GM21360 (cell line): ENCODE measurements around the gene DHRS4L2.
"Not testable (repeated sequence)": the region's sequence is repeated elsewhere in the genome, so short reads cannot be mapped to it uniquely, and the experiment has no call there.

ENCODE experiments used
- ATAC-seq: cut with Tn5 transposase; IDR thresholded peaks from one replicate; pipeline ENCODE4 v1.9.1; 2021; ENCODE audit warnings: mild to moderate bottlenecking, moderate library complexity; ENCODE audit not compliant: unreplicated experiment

DHRS4L2 gene

DNA sequence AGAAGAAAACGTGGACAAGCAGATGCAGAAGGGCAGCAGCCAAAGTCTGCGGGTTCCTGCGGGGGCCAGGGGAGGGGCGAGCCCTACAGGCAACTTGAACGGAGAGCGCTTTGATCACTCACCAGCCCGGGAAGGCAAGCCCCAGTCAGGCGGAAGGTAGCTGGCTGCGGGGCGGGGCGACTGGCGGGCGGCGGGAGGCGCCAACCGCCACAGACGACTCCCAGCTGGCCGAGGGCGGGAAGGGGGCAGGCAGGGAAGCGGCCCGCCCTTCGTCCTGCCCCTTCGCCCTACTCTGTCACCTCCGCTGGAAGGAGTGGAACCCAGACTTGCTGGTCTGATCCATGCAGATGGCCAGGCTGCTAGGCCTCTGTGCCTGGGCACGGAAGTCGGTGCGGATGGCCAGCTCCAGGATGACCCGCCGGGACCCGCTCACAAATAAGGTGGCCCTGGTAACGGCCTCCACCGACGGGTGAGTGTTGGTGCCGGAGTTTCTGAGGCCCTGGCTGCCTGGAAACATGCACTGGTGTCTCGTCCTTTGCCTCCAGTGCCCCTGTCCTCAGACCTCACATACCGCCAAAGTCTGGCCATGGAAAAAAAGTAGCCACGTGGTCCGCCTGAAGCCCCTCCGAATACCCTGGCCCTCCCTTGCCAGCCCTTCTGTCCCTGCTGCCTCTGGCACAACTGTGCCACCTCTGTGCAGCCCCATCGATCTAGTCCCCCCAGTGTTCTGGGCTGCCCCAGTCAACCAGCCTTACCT lies at the start of gene DHRS4L2:
TSS of gene DHRS4L2 (plus strand) at position 323 of the 757 bp plus-strand sequence. CDS start at position 342, 19 bp downstream.
- peak; percentile 67 for ATAC-seq

DNA sequence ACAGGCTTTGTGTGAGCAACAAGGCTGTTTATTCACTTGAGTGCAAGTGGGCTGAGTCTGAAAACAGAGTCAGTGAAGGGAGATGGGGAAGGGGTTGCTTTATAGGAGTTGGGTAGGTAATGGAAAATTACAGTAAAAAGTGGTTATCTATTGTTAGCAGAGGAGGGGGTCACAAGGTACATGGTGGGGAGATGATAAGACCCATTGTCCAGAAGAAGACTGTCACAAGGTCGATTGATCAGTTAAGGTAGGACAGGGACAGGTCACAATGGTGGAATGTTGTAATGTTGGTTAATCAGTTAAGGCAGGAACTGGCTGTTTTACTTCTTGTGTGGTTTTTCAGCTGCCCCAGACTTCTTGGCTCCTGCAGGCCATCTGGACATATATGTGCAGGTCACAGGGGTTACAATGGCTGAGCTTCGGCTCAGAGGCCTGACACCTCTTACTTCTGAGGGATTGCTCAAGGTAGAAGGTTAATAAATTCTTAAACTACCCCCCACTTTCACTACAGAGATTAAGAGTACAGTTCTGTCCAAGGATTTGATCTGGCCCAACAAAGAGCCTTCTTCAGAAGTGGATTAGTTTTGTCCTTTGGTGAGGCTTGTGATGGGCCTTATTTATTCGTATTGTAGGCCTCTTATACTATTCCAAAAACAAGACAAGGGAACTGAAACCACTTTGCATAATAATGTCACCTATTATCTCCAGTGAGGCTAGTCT lies 49.0 kb upstream of the DHRS4L2 start:
- no peak for ATAC-seq

DNA sequence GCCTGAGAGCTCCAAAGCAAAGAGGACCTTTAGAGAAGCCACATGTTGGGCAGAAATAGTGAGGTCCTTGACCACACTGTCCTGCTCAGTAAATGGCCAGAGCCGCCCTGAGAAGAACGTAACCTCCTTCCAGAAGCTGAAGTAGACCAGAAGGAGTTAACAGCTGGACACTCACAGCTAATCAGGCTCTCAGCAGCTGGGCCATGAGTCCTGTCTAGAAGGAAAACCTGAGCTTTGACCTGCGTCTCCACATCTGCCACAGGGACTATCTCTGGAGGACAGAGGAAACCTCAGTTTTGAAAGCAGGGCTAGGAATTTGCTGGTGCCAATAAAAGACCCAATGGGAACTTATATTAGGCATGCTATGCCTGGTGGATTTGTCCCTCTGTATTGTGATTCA lies 47.5 kb upstream of the DHRS4L2 start:
- ATAC-seq: no peak

DNA sequence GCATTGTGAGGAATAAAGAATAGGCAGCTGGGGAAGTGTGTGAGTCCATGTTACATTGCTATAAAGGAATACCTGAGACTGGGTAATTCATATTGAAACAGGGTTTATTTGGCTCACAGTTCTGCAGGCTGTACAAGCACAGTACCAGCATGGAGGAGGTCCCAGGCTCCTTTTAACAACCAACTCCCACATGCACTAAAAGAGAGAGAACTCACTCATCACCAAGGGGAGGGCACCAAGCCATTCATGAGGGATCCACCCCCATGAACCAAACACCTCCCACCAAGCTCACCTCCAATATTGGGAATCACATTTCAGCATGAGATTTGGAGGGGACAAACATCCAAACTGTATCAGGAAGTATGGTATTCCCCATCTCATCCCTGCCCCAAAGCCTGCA lies 47.1 kb upstream of the DHRS4L2 start:
- no peak for ATAC-seq

DNA sequence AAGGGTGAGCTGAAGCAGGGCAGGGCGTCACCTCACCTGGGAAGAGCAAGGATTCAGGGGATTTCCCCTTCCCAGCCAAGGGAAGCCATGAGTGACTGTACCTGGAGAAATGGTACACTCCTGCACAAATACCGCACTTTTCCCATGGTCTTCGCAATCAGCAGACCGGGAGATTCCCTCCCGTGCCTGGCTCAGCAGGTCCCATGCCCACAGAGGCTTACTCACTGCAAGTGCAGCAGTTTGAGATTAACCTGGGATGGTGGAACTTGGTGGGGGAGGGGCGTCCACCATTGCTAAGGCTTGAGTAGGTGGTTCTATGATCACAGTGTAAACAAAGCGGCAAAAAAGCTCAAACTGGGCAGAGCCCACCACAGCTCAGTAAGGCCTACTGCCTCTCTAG lies 46.1 kb upstream of the DHRS4L2 start:
- no peak for ATAC-seq

DNA sequence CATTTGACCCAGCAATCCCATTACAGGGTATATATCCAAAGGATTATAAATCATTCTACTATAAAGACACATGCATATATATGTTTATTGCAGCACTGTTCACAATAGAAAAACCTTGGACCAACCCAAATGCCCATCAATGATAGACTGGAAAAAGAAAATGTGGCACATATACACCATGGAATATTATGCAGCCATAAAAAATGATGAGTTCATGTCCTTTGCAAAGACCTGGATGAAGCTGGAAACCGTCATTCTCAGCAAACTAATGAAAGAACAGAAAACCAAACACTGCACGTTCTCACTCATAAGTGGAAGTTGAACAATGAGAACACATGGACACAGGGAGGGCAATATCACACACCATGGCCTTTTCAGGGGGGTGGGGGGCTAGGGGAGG lies 39.7 kb upstream of the DHRS4L2 start:
- ATAC-seq: not testable (repeated sequence)

DNA sequence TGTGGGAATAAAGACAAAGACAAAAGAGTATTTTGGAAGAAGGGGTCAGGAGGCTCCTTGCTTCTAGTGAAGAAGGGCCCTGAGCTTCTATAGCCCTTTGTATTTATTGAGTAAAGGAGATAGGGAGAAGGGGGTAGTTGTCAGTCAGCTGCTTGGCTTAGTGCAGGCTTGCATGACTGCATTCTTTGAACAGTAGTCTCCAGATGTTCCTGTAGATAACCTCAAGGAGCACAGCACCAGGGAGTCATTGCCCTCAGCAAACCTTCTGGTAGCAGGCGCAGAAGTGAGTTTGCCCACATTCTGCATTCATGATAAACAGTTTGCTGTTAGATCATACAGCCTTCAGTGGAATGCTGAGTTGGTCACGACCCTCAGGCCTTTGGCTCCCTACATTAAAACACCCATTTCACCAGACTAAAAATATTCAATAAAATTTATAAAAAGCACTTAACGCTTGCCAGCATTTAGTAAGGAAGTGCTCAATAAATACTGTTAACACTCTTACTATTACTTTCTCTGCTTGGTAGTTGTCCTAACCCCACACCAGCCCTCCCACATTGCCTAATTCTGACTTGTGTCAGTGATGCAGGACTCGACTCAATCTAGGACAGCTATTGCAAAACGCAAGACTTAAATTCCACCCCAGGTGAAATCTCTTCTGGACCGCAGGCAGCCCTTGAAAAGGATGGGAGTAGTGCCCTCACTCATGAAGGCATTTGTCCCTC lies 38.2 kb upstream of the DHRS4L2 start:
- ATAC-seq: no peak

DNA sequence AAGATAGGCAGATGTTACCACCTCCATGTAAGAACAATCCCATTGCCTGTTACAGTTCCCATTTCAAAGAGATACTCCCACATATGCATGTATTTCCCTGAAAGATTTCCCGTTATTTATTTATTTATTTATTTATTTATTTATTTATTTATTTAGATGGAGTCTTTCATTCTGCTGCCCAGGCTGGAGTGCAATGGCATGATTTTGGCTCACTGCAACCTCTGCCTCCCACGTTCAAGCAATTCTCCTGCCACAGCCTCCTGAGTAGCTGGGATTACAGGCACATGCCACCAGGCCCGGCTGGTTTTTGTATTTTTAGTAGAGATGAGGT lies 37.6 kb upstream of the DHRS4L2 start:
- ATAC-seq: not testable (repeated sequence)

DNA sequence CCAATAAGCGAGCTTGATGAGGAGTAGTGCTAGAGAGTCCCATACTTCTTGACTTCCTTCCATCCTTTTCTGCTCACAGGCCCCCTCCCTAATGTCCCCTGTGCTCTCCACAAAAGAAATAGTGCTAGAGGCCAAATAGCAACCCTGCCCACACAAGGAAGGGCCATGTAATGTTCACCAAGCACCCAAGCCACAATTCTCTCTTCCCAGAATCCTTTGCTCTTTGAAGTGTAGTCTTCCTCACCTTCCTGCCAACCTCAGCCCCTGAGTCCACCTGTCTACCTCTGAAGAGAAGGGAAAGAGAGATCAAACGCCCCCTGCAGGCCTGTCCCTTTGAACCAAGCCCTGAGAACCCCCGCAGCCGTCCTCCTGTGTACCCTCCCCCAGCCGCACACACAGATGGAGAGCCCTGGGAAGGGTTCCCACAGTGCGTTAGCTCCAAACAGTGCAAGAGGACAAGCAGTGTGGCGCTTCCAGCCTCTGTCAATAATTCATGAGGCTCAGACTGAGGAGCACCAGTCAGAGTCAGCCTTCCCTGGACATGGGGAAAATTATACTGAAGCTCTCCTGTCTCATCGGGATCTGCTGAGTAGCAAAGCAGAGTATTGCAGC lies 37.0 kb upstream of the DHRS4L2 start:
- ATAC-seq: no peak

DNA sequence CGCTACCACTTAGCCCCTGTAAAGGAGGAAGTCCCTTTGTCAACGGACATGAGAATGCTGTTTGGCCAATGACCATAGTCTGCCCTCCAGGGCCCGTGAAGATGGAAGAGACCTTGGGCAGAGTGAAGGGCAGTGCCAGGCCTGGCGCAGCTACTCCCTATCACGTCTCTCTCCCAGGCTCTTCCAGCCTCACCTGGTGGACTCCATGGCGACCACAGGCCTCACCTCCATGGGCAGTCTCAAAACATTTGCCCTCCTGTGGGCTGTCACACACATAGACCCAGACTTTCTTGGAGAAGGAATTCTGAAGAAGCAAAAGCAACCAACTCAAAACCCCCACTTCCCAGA lies 35.6 kb upstream of the DHRS4L2 start:
- ATAC-seq: not testable (repeated sequence)

DNA sequence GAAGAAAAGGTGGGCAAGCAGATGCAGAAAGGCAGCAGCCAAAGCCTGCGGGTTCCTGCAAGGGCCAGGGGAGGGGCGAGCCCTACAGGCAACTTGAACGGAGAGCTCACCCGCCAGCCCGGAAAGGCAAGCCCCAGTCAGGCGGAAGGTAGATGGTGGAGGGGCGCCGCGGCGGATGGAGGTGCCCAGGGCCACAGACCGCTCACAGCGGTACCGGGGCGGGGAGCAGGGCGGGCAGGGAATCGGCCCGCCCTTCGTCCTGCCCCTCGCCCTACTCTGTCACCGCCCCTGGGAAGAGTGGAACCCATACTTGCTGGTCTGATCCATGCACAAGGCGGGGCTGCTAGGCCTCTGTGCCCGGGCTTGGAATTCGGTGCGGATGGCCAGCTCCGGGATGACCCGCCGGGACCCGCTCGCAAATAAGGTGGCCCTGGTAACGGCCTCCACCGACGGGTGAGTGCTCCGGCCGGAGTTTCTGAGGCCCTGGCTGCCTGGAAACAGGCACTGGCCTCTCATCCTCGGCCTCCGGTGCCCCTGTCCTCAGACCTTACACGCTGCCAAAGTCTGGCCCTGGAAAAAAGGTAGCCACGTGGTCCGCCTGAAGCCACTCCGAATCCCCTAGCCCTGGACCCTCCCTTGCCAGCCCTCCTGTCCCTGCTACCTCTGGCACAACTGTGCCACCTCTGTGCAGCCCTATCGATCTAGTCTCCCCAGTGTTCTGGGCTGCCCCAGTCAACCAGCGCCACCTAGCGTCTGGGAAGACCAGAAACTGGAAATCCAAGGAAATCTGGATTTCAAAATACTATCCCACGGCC lies 35.1 kb upstream of the DHRS4L2 start, which contains the start of gene DHRS4:
TSS of gene DHRS4 (plus strand) at position 307 of the 815 bp plus-strand sequence. CDS start at position 326, 19 bp downstream.
- ATAC-seq: peak; percentile 86

DNA sequence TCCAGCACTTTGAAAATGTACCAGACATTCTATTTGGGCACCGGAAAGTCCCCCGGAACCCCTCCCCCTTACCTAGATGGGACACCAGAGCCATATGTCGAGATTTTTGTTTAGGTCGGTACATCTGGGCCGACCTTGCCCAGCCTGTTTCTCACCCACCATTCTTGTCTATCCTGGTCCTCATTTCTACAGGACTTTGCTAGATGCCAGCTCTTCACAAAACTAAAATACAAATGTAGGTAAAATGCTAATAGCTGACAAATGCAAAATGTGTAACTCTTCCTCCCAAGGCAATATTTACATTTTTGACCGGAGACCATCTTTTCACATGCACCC lies 34.5 kb upstream of the DHRS4L2 start:
- ATAC-seq: peak; percentile 10

DNA sequence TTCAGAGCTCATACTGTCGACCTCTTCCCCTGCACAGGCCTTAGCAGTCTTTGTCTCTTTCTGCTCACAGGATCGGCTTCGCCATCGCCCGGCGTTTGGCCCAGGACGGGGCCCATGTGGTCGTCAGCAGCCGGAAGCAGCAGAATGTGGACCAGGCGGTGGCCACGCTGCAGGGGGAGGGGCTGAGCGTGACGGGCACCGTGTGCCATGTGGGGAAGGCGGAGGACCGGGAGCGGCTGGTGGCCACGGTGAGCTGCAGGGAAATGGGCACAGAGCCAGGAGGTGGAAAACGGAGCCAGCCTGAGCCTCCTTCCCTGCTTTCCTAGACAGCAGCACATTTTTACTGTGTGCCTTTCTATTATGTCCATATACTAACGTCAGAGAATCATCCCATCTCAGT lies 33.8 kb upstream of the DHRS4L2 start:
- ATAC-seq: not testable (repeated sequence)

DNA sequence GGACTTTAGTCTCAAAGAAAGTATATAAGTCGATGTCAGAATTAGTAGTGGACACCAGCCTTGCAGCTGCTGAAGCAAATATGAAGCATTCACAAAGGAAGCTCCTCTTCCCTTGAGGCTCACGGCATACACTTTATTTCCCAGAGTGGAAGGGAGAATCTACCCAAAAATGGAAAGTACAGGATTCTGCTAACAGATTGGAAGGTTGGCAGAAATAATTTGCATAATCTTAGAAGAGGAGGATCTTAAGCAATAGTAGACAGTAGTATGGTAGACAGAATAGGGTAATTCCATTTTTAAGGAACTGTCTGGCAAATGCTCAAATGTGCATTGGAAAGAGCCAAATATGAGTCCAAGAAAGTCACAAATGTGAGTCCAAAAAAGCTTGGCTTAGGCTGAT lies 32.9 kb upstream of the DHRS4L2 start:
- not testable (repeated sequence) for ATAC-seq

DNA sequence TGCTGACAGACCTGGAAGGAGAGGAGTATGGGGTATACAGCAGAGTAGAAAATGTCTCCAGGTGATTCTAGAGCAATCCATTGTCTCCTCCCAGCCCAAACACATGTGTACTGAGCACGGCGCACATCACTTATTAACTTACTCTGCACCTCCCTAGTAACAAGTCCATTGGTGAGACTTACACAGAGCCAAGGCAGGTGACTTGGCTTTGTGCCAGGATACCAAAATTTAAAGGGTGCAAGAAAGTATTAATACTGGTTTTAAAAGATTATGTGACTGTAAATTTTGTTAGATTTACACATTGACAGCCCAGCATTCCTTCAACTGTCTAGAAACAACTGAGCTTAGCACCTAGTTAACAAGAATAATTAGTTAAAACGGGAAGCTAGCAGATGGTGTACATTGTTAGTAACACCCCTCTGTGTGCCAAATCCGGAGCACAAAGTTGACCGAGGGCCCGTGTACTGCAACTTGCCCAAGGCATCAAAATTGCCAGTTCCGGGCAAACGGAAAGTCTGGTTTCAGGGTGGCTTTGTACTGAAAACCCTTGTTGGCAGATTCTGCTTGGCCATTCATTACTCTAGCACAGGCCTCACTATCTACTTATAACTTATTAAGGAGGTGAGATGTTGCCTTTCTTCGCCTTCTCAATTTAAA lies 30.7 kb upstream of the DHRS4L2 start:
- ATAC-seq: not testable (repeated sequence)

DNA sequence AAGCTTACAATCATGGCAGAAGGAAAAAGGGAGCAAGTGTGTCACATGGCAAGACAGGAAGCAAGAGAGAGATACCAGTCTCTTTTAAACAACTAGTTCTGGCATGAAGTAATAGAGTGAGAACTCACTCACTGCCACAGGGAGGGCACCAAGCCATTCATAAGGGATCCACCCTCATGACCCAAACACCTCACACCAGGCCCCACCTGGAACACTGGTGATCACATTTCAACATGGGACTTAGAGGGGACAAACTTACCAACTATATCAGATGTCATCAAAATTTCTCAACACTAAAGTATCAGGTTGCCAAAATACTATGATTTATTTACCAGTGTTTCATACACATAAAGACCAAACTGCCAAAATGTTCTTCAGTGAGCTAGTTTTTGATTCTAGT lies 27.8 kb upstream of the DHRS4L2 start:
- not testable (repeated sequence) for ATAC-seq

DNA sequence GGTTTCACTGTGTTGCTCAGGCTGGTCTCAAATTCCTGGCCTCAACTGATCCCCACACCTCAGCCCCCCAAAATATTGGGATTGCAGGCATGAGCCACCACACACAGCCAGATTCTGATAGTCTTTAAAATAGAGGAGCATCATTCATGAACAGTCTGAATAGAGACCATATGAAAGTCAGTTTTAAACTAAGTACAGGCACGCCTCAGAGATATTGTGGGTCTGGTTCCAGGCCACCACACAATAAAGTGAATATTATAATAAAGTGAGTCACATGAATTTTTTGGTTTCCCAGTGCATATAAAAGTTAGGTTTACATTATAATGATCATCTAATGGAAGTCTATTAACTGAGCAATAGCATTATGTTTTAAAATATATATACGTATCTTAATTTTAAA lies 27.0 kb upstream of the DHRS4L2 start:
- ATAC-seq: not testable (repeated sequence)

DNA sequence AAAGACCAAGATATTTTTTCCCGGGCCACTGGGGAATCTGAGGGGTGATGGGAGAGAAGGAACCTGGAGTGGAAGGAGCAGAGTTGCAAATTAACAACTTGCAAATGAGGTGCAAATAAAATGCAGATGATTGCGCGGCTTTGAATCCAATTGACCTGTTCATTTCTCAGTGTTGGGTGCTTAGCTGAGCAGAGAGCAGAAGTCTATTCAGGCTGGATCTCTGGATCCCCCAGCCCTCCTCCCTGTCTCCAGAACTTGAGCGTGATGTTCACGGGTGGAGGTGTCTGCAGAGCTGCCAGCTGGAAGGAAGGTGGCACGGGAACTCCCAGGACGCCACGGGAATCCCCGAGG lies 19.6 kb upstream of the DHRS4L2 start:
- not testable (repeated sequence) for ATAC-seq

DNA sequence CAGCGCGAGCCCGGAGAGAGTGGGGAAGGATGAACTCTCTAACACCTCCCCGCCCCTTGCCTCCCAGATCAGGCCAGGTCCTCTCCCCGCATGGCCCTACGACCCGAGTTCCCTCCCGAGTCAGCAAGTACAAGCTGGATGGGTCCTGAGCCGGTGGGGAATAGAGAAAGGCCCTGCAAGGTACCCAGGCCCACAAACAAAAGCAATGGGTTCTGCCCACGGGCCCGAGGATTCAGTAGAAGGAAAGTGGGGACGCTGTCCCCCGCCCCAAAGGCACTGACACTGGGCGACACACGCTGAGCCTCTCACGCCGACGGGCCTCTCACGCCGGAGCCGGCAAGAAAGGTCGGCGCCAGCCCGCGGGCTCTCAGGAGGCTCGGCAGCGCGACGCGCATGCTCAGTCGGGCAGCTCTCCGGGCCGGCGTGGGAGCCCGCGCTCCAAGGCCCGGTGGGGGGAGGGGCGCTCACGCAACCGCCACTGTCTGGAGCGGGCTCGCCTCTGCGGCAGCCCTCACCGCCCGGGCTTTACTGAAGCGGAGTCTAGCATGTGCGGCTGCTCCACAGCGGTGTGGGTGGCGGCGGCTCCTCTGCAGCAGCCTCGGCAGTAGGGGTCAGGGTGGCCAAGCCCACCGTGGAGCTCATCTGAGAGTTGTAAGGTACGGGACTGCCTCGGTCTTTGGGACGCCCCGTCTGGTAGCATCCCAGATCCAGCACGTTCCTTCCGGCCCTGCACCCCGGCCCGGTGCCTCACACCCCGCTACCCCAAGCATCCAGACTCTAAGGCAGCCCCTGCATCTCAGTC lies 19.0 kb upstream of the DHRS4L2 start:
- peak; percentile 65 for ATAC-seq
